ENCODE data around the gene ATPAF1. TPM values are rescaled to one million over a fixed set of nuclear protein-coding genes. Genes with fewer than 3 reads are reported as not detected.

The ATPAF1 gene
- total and polyA plus RNA-seq, 9 of the 15 experiments (the other 6 are each of a cell fraction or from before 2014, with no cell fraction given), result 6.3 to 56.2 (median 27.4) TPM

GRCh38 chr1:46595127-46595526, 73.0 kb downstream of the ATPAF1 start (continued):
- TF ChIP-seq ATF7 (IDR thresholded peaks at IDR 0.05), result peak; percentile 78
- 0 out of 2 replicates have a peak, but pooled peaks have one; percentile 32 for TF ChIP-seq ZKSCAN8 (CRISPR knock-in tag; IDR thresholded peaks at IDR 0.05)
- 0 out of 2 replicates have a peak, but pooled peaks have one; percentile 11 for TF ChIP-seq L3MBTL2 (IDR thresholded peaks at IDR 0.05)
- no peak for TF ChIP-seq PREB (CRISPR knock-in tag; IDR thresholded peaks at IDR 0.05)
- 0 out of 2 replicates have a peak, but pooled peaks have one; percentile 33 for TF ChIP-seq SPI1 (IDR thresholded peaks at IDR 0.05; ENCODE audit: borderline replicate concordance, low read depth, low read length)
- no peak for TF ChIP-seq USF1 (CRISPR knock-in tag; IDR thresholded peaks at IDR 0.05)
- TF ChIP-seq CBX2 (IDR thresholded peaks at IDR 0.05; ENCODE audit: insufficient read depth, low read length, poor library complexity, severe bottlenecking), result no peak
- TF ChIP-seq ARID3B (CRISPR knock-in tag; IDR thresholded peaks at IDR 0.05; ENCODE audit: borderline replicate concordance), result no peak
- TF ChIP-seq ZNF766 (CRISPR knock-in tag; conservative IDR thresholded peaks at IDR 0.05), result 0 out of 2 replicates have a peak, but pooled peaks have one; percentile 37
- TF ChIP-seq TOE1 (IDR thresholded peaks at IDR 0.05; ENCODE audit: borderline replicate concordance), result no peak
- TF ChIP-seq TOE1 (CRISPR knock-in tag; IDR thresholded peaks at IDR 0.05; ENCODE audit: borderline replicate concordance, low read depth), result no peak
- TF ChIP-seq JUND (IDR thresholded peaks at IDR 0.05; ENCODE audit: borderline replicate concordance, low read depth, low read length), result peak; percentile 68
- peak; percentile 23; the same call in 1 of the 3 replicates for TF ChIP-seq JUND (tag; IDR thresholded peaks at IDR 0.05; ENCODE audit: borderline replicate concordance, low read depth, low read length)
- no peak for TF ChIP-seq HNRNPK (IDR thresholded peaks at IDR 0.05; ENCODE audit: low read depth, low read length, poor library complexity, severe bottlenecking)
- peak; percentile 42; the same call in 1 of the 2 replicates for TF ChIP-seq PKNOX1 (IDR thresholded peaks at IDR 0.05)
- TF ChIP-seq DPF2 (IDR thresholded peaks at IDR 0.05), result 0 out of 2 replicates have a peak, but pooled peaks have one; percentile 15
- no peak for TF ChIP-seq POLR2B (IDR thresholded peaks at IDR 0.05; ENCODE audit: low read depth, partially characterized antibody)
- TF ChIP-seq HDAC2 (IDR thresholded peaks at IDR 0.05), result no peak
- peak; percentile 63 for TF ChIP-seq MYC (IDR thresholded peaks at IDR 0.05; ENCODE audit: low read depth, low read length)
- no peak for TF ChIP-seq MYC (CRISPR knock-in tag; IDR thresholded peaks at IDR 0.05; ENCODE audit: borderline replicate concordance, low read depth)

Data from K562 (cell line).